Sciatic nerve (tissue), 2 donors: Measurements from ENCODE around the gene CDKAL1. TPM values are rescaled to one million over a fixed set of nuclear protein-coding genes. Genes with fewer than 3 reads are reported as not detected.

Source experiments
- ATAC-seq: fragments of 200-7000 bp; cut with Tn5 transposase; one replicate; pipeline ENCODE4 v1.9.1; 2020; ENCODE audit warnings: mild to moderate bottlenecking, moderate library complexity
- DNase-seq: peaks from one replicate; pipeline ENCODE4 v3.0.0-alpha.2; 2020; ENCODE audit warnings: low spot score
- intact Hi-C: fragments of 100-400 bp; cut with DNase I; formaldehyde crosslinking; loops from one replicate; pipeline ENCODE4 v1.14.2; 2022
- total RNA-seq: library from RNA; stranded (reverse); fragmentation: NEBNext Ultra II Directional; extraction: Animal tissue kit (Norgen Biotek cat#: 25700); gene quantifications from one replicate; pipeline ENCODE4 v1.2.1, GENCODE V29; 2021
- donor health status: DM: no; HTN: no; CAD: no.
- donor health status: DM: no; HTN: no; CAD: no.

CDKAL1 gene
- total RNA-seq, 1 donor from 2014 or later = 20.5 TPM

DNA sequence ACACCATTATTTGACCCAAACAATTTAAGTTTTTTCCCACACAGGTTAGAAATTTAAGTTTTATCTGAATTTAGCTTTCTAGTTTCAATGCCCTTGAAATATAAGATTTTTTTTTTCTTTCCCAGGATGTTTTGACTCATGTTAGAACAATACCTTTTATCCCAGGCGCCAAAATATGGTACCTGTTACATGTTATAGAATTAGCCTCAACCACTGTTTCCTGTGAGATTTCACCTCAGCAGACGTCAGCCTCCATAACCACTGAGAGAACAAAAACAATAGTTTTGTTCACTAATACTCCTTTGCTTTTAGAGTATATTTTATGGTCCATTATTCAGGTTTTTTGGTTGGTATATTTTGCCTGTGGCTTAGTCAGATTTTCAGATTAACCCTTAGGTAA is 302.9 kb downstream of the CDKAL1 start:
- intact Hi-C loops = no loop called here
- DNase-seq (no peak), ATAC-seq (no peak)

DNA sequence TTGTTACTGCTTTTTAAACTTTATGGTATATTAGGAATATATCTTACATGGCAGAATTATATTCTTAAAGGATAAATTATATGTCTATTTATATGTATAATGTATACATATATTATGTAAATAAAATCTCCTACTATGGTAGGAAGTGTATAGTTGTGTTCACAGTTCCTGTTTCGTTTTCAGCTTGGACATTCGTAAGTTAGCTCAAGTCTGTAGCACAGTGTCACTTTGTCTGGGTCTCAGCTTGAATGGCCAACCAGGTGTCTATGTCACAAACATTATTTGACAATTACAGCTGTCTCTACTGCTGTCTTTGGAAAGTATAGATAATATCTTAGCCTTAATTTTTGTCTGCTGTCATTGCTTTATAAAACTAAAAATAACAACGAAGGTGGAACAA is 303.9 kb downstream of the CDKAL1 start:
- DNase-seq (no peak), ATAC-seq (no peak)
- intact Hi-C loops = no loop called here

DNA sequence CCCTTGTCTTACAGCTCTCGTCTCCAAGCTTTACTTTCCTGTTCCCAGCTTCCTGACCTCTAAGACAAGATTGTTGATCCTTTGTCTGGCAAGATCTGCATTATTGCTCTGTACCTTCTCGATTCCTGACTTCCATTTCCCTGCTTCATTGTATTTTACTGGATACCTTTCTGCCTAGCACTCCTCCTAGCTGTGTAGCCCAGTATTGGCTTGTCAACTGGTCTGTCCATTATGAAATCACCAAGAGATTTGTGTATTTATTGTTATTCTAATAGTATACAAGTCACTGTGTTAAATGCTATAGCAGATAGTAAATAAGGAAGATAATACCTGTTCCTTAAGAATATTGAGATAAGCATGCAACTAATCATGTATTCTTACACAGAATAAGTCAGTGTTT is 305.4 kb downstream of the CDKAL1 start:
- no peak for ATAC-seq
- DNase-seq = no peak
- intact Hi-C loops = no loop called here

DNA sequence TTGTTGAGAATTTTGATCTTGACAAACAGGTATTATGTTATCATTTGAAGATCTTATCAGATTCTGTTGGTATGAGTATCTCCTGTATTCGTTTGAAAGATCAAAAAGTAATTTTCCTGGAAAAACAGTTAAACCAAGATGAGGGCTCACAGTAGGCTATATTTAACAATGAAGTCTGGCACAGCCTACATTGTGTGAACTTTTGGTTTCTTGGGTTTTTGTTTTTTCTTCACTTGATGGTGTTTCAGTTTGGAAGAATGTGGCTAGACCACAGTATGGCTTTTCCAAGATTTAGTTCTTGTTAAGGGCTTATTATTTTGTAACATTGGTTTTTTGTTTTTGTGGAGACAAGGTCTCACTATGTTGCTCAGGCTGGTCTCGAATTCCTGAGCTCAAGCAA is 306.4 kb downstream of the CDKAL1 start:
- ATAC-seq = no peak
- DNase-seq = no peak
- intact Hi-C loops = no loop called here

DNA sequence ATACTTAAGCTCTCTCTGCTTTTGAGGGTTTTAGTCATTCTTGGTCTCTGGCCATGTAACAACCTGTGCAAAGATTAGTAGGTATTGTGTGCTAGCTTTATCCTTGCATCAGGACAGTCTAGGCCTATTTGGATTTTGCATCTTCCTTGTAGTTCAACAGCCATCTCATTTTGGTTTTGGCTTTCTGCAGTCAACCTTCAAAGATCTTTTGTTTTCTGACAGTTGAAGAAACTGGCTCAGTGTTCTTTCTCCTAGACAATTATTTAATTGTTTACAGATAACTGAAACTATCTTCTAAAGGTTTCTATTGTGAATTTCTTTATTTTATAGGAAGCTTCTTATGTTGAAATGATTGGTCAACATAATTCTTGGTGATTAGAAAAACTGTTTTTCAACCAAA is 307.5 kb downstream of the CDKAL1 start:
- DNase-seq (no peak), ATAC-seq (no peak)
- intact Hi-C loops = no loop called here

DNA sequence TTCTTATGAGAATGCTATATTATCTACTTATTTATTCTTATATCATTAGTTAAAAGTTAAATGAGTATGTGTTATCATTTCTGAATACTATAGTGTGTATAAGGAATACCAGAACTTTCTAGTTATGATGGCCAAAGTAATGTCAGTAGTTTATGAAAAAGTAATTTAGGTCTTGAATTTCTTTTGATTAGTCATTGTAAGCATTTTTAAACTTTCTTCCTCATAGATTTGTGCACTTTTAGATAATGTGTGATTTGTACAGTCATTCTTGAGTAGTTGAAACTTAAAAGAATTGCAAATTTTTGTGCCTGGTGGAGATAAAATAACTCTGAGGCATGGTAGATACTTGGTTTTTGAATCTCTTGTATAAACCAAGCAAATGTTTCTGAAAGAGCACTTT is 311.3 kb downstream of the CDKAL1 start:
- intact Hi-C loops = no loop called here
- ATAC-seq (no peak), DNase-seq (no peak)

DNA sequence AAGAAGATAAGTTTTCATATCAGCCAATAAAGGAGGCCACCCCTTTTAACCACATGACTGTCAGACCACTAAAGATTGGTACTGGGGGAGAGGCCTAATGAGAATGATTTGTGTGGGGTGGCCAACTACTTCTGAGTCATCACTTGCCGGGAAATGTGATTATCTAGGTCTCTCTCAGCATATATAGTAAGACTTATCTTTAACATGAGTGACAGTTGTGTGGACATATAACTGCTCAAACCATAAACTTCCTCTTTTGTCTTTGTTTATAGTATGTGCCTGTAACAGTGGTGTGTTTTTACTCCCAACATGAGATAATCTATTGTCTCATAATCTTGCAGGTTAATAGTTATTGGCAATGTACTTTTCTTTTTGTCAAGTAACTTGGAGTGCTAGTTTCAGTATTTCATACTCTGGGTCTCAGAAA is 312.4 kb downstream of the CDKAL1 start:
- intact Hi-C loops = no loop called here
- no peak for DNase-seq
- ATAC-seq = no peak

DNA sequence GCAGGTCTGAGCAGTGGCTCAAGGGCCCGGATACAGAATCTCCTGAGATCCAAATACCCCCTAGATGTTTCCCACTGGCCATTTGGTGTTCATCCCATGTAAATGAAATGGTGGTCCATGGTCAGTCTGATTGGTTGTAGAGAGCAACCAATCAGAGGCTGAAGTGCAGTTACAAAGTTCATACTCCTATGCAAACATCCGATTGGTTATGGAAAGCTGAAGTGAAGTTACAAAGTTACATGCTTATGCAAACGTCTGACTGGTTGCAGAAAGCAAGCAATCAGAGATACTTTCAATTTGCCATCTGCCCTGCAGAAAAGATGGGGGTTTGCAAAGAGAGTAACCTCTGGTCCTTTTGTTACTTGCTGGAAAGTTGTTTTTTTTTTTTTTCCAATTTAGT is 313.6 kb downstream of the CDKAL1 start:
- intact Hi-C loops = no loop called here
- DNase-seq (no peak), ATAC-seq (no peak)

DNA sequence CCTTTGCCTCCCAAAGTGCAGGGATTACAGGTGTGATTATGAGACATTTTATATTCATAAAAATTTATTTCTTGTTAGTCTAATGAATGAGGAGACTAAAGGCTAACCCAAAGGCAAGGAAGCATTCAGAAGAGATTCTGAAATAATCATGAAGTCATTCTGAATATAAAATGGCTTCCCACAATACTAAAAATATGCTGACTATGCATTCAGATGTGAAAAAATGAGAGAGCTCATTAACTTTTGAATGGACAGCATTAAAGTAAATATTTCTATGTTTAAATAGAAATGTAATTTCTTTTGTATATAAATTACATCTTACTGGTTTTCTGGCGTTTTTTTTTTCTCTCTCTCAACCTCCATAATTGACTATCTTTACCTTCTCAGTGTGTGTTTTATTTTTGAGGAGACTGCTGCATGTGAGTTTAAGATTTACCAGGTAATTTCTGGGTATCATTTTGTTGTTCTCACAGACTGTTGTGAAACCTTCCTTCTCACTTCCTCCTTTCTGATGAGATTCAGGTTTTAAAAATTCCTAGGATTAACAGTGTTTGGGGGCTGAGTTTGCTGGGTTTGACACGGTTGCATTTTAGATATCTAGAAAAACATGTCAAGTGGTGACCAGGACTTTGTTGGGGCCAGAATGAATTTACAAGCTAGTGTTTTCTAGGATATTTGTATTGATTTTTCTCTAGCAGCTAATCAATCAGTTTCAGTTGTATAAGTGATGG is 316.6 kb downstream of the CDKAL1 start:
- DNase-seq (no peak), ATAC-seq (no peak)
- intact Hi-C loops = no loop called here

DNA sequence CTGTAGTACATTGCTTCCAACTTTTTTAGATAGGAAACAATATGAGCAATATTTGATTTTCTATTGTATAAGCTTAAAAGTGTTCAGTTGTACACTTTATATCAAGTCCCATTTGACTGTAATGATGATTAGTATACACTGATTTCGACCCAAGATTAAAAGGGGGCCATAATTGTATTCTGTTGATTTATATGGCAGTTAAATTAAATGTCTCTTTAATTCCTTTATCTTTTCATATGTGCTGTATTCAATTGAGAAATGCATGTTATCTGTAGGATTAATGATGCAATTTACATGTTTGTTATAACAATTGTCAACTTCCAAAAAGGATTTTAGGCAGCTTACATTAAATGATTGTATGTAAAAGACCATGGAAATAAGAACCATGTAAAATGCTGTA is 317.5 kb downstream of the CDKAL1 start:
- ATAC-seq (no peak), DNase-seq (no peak)
- intact Hi-C loops = no loop called here

DNA sequence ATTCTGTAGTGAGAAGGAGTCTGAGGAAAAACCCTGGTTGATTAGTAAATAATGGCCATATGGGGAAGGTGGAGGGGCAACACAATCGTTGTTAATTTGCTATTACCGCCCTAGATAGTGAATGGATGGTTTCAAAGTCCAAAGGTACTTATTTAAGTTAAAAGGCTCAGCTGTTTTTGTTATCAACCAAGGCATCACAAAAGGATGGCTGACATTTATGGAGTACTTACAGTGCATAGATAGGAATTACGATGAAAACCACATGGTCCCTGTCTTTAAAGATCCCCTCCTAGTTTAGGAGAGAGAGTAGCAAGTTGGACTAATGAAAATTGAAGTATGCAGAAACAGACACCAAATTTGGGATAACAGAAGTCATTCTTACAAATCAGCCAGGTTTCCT is 319.6 kb downstream of the CDKAL1 start:
- DNase-seq = no peak
- intact Hi-C loops = no loop called here
- ATAC-seq = no peak

DNA sequence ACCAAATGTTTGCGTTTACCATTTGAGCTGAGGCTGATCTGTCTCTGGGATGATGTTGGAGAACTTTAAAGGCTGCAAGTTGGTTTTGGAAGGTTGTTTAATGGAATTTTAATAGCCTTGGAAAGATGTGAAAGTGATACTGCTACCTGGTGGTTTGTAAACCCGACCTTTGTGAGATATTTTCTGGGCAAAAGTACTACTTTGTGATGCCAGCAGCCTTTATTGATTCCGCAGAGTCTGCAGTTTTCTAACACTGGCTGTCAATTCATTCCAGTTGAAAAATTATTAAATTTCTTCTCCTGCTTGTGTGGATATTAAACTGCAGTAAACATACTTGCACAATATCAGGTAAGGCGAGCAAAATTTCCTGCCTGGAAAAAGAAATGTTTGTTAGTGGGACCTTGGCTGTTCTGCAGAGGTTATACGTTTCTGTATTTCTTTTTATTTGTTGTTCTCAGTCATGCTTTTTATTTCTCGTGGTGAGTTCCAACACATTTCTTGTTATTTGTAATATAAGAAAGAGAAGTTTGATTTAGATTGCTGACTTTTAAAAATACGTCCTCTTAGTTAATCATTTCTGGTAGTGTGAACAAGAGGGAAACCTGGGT is 322.5 kb downstream of the CDKAL1 start:
- DNase-seq (no peak), ATAC-seq (no peak)
- intact Hi-C loops = no loop called here

DNA sequence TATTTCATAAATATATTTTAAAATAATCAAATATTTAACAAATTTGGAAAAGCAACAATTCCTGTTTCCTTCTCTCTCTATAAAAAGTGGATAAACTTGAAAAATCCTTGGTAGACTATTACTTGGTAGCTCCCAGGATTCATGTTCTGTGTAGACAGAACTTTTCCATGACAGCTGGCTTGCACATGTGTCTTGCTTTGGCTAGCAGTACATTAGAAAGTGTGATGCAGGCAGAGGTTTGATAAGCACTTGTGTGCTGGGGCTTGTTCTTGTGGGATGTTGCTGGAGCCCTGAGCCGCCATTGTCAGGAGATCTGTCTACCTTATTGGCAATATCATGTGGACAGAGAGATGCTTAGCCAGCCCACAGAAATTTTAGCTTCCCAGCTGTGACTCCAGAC is 327.2 kb downstream of the CDKAL1 start:
- DNase-seq (no peak), ATAC-seq (no peak)
- intact Hi-C loops = no loop called here

DNA sequence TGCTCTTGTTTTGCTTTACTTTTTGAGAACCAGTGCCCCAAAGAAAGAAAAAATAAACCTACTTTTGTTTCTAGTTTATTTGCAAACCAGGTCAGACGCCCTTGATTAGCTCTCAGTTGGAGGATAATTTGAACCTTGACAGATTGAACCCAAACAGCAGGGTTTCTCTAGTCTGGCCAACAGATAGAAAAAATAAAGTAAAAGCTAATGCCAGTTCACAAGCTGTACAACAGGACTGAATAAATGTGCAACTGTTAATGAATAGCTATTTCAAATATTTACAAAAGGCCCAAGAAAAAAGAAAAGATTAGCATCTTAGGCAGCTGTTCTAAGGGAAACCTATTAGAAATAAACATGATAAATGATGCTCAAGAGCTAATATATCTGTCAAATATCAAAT is 331.8 kb downstream of the CDKAL1 start:
- ATAC-seq (no peak), DNase-seq (no peak)
- intact Hi-C loops = no loop called here

DNA sequence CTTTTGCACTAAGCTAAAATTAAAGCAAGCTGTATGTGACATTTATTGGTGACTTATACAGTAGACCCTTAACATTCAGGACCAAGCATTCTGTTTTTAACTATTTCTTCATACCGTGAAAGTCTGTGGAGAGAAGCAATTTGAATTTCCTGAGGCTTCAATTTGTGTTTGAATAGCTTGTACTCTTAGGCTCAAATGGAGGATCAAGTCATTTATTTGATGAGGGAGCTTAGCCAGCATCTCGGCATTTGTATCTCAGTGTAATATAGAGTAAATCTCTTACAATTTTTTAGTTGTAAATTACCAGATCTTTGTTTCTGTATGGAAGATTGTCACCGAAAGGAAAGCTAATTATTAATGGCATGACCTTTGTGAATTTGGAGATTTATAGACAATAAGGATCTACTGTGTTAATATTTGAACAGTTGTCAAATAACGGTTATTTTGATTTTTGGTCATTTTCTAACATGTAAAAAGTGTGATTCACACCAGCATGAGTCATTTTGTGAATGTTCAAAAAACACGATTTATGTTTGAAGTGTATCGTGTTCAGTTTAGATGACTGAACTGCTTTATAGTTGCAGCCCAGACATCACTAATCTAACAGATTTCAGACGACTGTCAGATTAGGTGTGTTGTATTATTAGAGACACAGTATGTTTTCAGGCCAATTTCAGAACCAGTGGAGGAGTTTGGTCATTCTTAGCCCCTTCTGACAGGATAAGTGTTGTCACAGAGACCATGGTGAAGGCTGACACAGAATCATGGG is 332.9 kb downstream of the CDKAL1 start:
- ATAC-seq (no peak), DNase-seq (no peak)
- intact Hi-C loops = no loop called here

DNA sequence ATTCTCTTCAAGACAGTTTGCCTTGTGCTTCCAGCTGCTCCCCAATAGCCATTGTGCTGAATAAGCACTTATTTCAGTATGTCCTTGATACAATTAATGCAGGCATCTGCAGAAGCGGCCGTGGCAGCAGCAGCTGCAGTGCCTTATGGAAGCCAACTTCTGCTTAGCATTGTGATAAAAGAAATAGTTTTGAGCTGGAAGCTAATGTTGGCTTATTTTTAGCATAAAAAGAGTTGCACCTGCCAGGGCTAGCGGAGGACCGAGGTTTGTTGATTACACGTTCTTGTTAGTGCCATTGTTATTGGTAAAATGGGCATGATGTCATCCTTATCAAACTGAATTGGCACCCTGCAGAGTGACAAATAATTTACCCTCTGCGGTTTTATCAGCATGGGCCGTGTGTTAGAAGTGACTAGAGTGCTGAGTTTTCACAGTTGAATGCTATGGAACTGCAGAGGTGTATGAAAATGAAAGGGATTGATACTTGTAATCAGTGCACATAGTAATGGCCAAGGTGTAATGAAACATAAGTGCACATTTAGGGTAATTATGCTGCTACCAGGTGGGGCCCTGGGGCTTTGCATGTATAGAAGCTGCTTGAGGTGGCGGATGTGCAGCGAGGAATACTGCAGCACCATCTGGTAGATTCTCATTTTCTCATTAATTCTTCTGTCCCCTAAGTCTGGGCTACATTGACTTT is 334.3 kb downstream of the CDKAL1 start:
- ATAC-seq (no peak), DNase-seq (no peak)
- intact Hi-C loops = no loop called here

DNA sequence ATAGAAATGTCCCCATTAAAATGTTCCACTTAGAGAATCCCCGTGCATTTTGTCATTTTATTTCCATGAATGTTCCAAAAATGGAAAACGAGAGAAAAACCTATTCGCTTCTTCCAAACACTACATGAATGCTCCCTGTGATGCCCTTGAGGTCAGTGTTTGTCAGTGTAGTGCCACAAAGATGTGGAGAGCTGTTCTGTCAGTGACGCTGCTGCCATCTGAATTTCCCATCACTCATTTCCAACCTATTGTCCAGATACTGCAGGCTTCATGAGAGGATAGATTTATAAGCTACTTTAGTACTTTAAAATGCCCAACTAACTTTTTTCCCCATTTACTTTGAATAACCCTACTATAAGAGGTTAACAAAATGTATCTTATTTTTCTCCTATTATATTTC is 335.8 kb downstream of the CDKAL1 start:
- ATAC-seq = no peak

DNA sequence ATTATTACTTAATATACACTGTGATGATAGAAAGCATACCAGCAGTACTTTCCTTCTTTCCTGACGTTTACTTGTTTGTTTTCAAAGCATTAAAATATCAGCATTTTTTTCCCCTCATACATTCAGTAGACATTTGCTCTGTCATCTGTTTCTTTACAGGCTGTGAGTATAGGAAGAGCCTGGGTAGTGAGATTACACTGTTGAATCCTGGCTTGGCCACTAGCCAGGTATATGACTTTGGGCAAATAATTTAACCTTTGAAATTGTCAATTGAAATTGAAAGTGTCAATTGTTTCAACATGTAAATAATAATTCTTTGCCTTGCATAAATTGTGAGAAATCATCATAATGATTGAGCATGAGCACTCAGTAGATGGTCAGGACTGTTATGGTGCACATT is 336.2 kb downstream of the CDKAL1 start:
- intact Hi-C loops = no loop called here
- DNase-seq = no peak
- ATAC-seq = no peak

More for the DNA sequence above, 335.8 kb downstream of the CDKAL1 start:
- intact Hi-C loops = no loop called here
- DNase-seq = no peak

DNA sequence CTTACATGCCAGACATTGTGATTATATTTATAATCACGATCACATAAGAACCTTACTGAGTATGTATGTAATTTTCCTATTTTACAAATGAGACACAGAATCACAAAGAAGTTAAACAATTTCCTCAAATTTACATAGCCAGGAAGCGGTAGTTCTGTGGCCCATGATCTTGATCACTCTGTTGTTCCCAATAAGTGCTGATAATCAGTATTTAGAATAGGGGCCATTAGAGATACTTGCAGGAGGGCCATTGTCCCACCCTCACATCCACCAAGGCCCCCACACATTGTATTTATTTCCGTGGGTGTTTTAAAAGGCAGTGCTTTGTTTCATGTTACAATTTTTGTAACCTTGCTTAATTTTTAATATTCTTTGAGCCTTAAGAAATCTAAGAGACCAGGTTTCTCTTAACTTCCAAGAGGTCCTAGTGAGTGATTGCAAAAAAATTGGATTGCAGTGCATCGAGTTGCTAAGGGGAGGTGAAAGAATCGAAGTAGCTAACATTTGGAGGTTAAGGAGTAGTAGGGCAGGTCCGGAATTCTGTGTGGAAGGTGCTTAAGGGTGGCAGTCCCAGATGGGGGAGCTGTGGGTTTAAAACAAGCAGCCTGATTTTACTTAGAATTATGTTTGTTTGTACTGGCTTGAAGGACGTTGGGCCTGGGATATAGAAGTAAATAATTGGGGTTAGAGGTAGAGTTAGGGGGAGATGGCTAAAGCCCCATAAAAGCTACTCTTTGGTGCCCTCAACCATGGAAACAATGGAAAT is 339.4 kb downstream of the CDKAL1 start:
- no peak for ATAC-seq
- intact Hi-C loops = no loop called here
- DNase-seq = no peak
